SK-N-SH treated with all-trans-retinoic acid at 6 μM for 48 hours (cell line): ENCODE measurements around the gene SOX5.

ENCODE experiments used
- ATAC-seq: fragments of 200-7000 bp; cut with Tn5 transposase; 3 replicates; pipeline ENCODE4 v1.9.1; 2020; ENCODE audit warnings: mild to moderate bottlenecking, moderate library complexity
- ARNTL ChIP-seq: fragments of 450-650 bp; formaldehyde crosslinking; IDR thresholded peaks from 2 replicates; pipeline ENCODE4 v1.5.0; 2020; ENCODE audit warnings: low read depth, mild to moderate bottlenecking, moderate library complexity, borderline replicate concordance
- BACH2 ChIP-seq: fragments of 250-450 bp; sonication (Bioruptor Pico); IDR thresholded peaks from 2 replicates; pipeline ENCODE4 v1.9.0; 2021; ENCODE audit warnings: mild to moderate bottlenecking, borderline replicate concordance
- CSDC2 ChIP-seq: fragments of 250-450 bp; sonication (Bioruptor Pico); IDR thresholded peaks from 2 replicates; pipeline ENCODE4 v1.5.0; 2020; ENCODE audit warnings: mild to moderate bottlenecking, moderate library complexity
- ESRRG ChIP-seq: fragments of 250-450 bp; sonication (Bioruptor Pico); IDR thresholded peaks from 2 replicates; pipeline ENCODE4 v1.6.1; 2021; ENCODE audit warnings: mild to moderate bottlenecking
- GLIS3 ChIP-seq: fragments of 250-450 bp; sonication (Bioruptor Pico); IDR thresholded peaks from 2 replicates; pipeline ENCODE4 v1.5.0; 2020; ENCODE audit warnings: mild to moderate bottlenecking, moderate library complexity
- ISL1 ChIP-seq: fragments of 250-450 bp; sonication (Bioruptor Pico); IDR thresholded peaks from 2 replicates; pipeline ENCODE4 v2.1.2; 2022; ENCODE audit warnings: mild to moderate bottlenecking, moderate library complexity
- OSR1 ChIP-seq: fragments of 250-450 bp; sonication (Bioruptor Pico); IDR thresholded peaks from 2 replicates; pipeline ENCODE4 v1.8.0; 2022; ENCODE audit warnings: moderate library complexity, mild to moderate bottlenecking, inconsistent platforms
- PPARA ChIP-seq: fragments of 250-450 bp; sonication (Bioruptor Pico); IDR thresholded peaks from 2 replicates; pipeline ENCODE4 v1.5.0; 2020; ENCODE audit warnings: mild to moderate bottlenecking, borderline replicate concordance
- RARB ChIP-seq: fragments of 250-450 bp; sonication (Bioruptor Pico); IDR thresholded peaks from 2 replicates; pipeline ENCODE4 v1.8.0; 2021; ENCODE audit warnings: mild to moderate bottlenecking, moderate library complexity
- SNAI2 ChIP-seq: fragments of 250-450 bp; sonication (Bioruptor Pico); IDR thresholded peaks from 2 replicates; pipeline ENCODE4 v1.5.0; 2020; ENCODE audit warnings: mild to moderate bottlenecking, moderate library complexity
- TCF4 ChIP-seq: fragments of 250-450 bp; sonication (Bioruptor Pico); IDR thresholded peaks from 2 replicates; pipeline ENCODE4 v1.8.0; 2021; ENCODE audit warnings: mild to moderate bottlenecking, moderate library complexity, borderline replicate concordance
- ZFP3 ChIP-seq: fragments of 250-450 bp; sonication (Bioruptor Pico); IDR thresholded peaks from 2 replicates; pipeline ENCODE4 v1.5.0; 2020; ENCODE audit warnings: mild to moderate bottlenecking, moderate library complexity
- ZFP30 ChIP-seq: fragments of 450-650 bp; formaldehyde crosslinking; IDR thresholded peaks from 2 replicates; pipeline ENCODE4 v1.5.0; 2022; ENCODE audit warnings: mild to moderate bottlenecking, moderate library complexity
- ZNF565 ChIP-seq: fragments of 450-650 bp; formaldehyde crosslinking; conservative IDR thresholded peaks from 2 replicates; pipeline ENCODE4 v1.5.0; 2020; ENCODE audit warnings: low read depth, mild to moderate bottlenecking, moderate library complexity
- ZNF70 ChIP-seq: fragments of 450-650 bp; formaldehyde crosslinking; IDR thresholded peaks from 2 replicates; pipeline ENCODE4 v1.5.0; 2020; ENCODE audit warnings: mild to moderate bottlenecking, moderate library complexity
- ZNF8 ChIP-seq: fragments of 450-650 bp; formaldehyde crosslinking; IDR thresholded peaks from 2 replicates; pipeline ENCODE4 v1.5.0; 2020; ENCODE audit warnings: mild to moderate bottlenecking, moderate library complexity
- TF ChIP-seq, protein P1 (sequence below): fragments of 250-450 bp; sonication (Bioruptor Pico); IDR thresholded peaks from 2 replicates; pipeline ENCODE4 v1.5.0; 2020; ENCODE audit warnings: mild to moderate bottlenecking, moderate library complexity
- TF ChIP-seq, protein P2 (sequence below): fragments of 250-450 bp; sonication (Bioruptor Pico); IDR thresholded peaks from 2 replicates; pipeline ENCODE4 v1.8.0; 2020; ENCODE audit warnings: mild to moderate bottlenecking, moderate library complexity, borderline replicate concordance
- TF ChIP-seq, protein P3 (sequence below): fragments of 250-450 bp; sonication (Bioruptor Pico); IDR thresholded peaks from 2 replicates; pipeline ENCODE4 v1.5.1; 2020; ENCODE audit warnings: low read depth, mild to moderate bottlenecking, moderate library complexity
- TF ChIP-seq, protein P4 (sequence below): fragments of 250-450 bp; sonication (Bioruptor Pico); IDR thresholded peaks from 2 replicates; pipeline ENCODE4 v1.8.0; 2021; ENCODE audit warnings: low read depth, mild to moderate bottlenecking, moderate library complexity, borderline replicate concordance

Gene SOX5

GRCh38 chr12:23655884-23656283, 293.6 kb downstream of the SOX5 start:
- TF ChIP-seq OSR1 (CRISPR knock-in tag) (no peak), ZFP3 (CRISPR knock-in tag) (no peak), ZNF70 (CRISPR knock-in tag) (no peak), ESRRG (CRISPR knock-in tag) (no peak), ISL1 (CRISPR knock-in tag) (no peak), GLIS3 (CRISPR knock-in tag) (no peak), TCF4 (CRISPR knock-in tag) (no peak)
- TF ChIP-seq, protein P1, sequence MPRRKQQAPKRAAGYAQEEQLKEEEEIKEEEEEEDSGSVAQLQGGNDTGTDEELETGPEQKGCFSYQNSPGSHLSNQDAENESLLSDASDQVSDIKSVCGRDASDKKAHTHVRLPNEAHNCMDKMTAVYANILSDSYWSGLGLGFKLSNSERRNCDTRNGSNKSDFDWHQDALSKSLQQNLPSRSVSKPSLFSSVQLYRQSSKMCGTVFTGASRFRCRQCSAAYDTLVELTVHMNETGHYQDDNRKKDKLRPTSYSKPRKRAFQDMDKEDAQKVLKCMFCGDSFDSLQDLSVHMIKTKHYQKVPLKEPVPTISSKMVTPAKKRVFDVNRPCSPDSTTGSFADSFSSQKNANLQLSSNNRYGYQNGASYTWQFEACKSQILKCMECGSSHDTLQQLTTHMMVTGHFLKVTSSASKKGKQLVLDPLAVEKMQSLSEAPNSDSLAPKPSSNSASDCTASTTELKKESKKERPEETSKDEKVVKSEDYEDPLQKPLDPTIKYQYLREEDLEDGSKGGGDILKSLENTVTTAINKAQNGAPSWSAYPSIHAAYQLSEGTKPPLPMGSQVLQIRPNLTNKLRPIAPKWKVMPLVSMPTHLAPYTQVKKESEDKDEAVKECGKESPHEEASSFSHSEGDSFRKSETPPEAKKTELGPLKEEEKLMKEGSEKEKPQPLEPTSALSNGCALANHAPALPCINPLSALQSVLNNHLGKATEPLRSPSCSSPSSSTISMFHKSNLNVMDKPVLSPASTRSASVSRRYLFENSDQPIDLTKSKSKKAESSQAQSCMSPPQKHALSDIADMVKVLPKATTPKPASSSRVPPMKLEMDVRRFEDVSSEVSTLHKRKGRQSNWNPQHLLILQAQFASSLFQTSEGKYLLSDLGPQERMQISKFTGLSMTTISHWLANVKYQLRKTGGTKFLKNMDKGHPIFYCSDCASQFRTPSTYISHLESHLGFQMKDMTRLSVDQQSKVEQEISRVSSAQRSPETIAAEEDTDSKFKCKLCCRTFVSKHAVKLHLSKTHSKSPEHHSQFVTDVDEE (CRISPR knock-in tag), result no peak
- TF ChIP-seq, protein P2, sequence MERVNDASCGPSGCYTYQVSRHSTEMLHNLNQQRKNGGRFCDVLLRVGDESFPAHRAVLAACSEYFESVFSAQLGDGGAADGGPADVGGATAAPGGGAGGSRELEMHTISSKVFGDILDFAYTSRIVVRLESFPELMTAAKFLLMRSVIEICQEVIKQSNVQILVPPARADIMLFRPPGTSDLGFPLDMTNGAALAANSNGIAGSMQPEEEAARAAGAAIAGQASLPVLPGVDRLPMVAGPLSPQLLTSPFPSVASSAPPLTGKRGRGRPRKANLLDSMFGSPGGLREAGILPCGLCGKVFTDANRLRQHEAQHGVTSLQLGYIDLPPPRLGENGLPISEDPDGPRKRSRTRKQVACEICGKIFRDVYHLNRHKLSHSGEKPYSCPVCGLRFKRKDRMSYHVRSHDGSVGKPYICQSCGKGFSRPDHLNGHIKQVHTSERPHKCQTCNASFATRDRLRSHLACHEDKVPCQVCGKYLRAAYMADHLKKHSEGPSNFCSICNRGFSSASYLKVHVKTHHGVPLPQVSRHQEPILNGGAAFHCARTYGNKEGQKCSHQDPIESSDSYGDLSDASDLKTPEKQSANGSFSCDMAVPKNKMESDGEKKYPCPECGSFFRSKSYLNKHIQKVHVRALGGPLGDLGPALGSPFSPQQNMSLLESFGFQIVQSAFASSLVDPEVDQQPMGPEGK (CRISPR knock-in tag), result no peak
- TF ChIP-seq, protein P3, sequence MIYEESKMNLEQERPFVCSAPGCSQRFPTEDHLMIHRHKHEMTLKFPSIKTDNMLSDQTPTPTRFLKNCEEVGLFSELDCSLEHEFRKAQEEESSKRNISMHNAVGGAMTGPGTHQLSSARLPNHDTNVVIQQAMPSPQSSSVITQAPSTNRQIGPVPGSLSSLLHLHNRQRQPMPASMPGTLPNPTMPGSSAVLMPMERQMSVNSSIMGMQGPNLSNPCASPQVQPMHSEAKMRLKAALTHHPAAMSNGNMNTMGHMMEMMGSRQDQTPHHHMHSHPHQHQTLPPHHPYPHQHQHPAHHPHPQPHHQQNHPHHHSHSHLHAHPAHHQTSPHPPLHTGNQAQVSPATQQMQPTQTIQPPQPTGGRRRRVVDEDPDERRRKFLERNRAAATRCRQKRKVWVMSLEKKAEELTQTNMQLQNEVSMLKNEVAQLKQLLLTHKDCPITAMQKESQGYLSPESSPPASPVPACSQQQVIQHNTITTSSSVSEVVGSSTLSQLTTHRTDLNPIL, result no peak
- no peak for ATAC-seq

DNA sequence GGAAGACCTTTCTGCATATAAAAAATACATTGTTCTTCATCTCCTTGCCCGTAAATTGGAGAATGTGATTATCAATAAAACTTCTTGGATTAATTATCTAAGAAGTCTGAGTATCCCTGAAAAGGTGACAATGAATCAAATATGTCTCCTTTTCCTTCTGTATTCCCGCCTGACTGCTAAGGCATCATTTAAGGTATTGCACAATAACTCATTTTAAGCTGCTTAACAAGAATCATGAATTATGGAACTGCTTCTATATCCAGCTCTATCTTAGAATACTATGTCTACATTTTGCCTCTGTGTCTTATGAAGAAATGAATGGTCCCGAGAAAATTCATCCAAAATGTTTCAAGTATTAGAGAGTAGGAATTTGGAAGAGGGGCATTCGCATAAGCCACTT, 294.4 kb downstream of the SOX5 start:
- no peak for TF ChIP-seq ZNF8
- no peak for TF ChIP-seq GLIS3 (CRISPR knock-in tag)
- no peak for TF ChIP-seq BACH2 (CRISPR knock-in tag)
- no peak for TF ChIP-seq TCF4 (CRISPR knock-in tag)
- no peak for ATAC-seq

DNA sequence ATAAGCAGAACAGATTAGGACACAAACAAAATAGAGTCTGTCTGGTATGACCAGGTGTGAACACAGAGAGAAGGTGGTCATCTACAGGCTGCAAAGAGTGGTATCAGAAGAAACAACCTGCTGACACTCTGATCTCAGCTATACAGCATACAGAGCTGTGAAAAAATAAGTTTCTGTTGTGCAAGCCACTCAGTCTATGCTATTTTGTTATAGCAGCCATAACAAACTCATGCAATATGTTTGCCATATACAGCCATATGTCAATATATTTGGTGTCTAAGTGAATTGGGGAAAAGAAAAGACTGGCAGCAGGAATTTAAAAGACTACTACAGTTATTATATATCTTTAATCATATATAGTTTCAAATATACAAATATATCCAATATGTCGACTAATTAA, 300.9 kb downstream of the SOX5 start:
- no peak for ATAC-seq
- TF ChIP-seq, protein P4, sequence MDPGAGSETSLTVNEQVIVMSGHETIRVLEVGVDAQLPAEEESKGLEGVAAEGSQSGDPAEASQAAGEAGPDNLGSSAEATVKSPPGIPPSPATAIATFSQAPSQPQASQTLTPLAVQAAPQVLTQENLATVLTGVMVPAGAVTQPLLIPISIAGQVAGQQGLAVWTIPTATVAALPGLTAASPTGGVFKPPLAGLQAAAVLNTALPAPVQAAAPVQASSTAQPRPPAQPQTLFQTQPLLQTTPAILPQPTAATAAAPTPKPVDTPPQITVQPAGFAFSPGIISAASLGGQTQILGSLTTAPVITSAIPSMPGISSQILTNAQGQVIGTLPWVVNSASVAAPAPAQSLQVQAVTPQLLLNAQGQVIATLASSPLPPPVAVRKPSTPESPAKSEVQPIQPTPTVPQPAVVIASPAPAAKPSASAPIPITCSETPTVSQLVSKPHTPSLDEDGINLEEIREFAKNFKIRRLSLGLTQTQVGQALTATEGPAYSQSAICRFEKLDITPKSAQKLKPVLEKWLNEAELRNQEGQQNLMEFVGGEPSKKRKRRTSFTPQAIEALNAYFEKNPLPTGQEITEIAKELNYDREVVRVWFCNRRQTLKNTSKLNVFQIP (CRISPR knock-in tag), result no peak
- TF ChIP-seq TCF4 (CRISPR knock-in tag) (no peak), SNAI2 (CRISPR knock-in tag) (no peak), CSDC2 (CRISPR knock-in tag) (no peak), ZFP3 (CRISPR knock-in tag) (no peak), PPARA (CRISPR knock-in tag) (no peak), ZFP30 (CRISPR knock-in tag) (no peak), ARNTL (CRISPR knock-in tag) (no peak), ZNF565 (CRISPR knock-in tag) (no peak), ZNF70 (CRISPR knock-in tag) (no peak)
- TF ChIP-seq, protein P2 (CRISPR knock-in tag), result no peak

- no peak for ATAC-seq
- TF ChIP-seq RARB (CRISPR knock-in tag) (no peak), OSR1 (CRISPR knock-in tag) (no peak), ZNF565 (CRISPR knock-in tag) (no peak), PPARA (CRISPR knock-in tag) (no peak)
- TF ChIP-seq, protein P1 (CRISPR knock-in tag), result no peak
These were observed 308.7 kb downstream of the SOX5 start for GRCh38 chr12:23640754-23641153.
